HFF-Myc (cell line): ENCODE data around the gene ABHD1.

Source experiments
- DNase-seq: peaks from one replicate; pipeline ENCODE4 v3.0.0-alpha.2; 2011; ENCODE audit warnings: low read depth; ENCODE audit errors: extremely low read depth
- H3K4me3 ChIP-seq: replicated peaks from 2 replicates; pipeline ENCODE4 v1.5.1; 2011; ENCODE audit warnings: low read depth, mild to moderate bottlenecking, control low read depth, low read length
- CTCF ChIP-seq: IDR thresholded peaks from 2 replicates; pipeline ENCODE4 v1.5.1; 2012; ENCODE audit warnings: mild to moderate bottlenecking, low read depth, low read length, control low read depth; ENCODE audit errors: missing control alignments

The ABHD1 gene

GRCh38 chr2:27094353-27094984 is 29.1 kb upstream of the ABHD1 start:
- no peak overlapping the region for H3K4me3 ChIP-seq
- TF ChIP-seq CTCF: no peak
- DNase-seq: no peak

- no peak overlapping the region for H3K4me3 ChIP-seq
- no peak for DNase-seq
- no peak for TF ChIP-seq CTCF
Observed at GRCh38 chr2:27095427-27095744, 28.2 kb upstream of the ABHD1 start.

DNA sequence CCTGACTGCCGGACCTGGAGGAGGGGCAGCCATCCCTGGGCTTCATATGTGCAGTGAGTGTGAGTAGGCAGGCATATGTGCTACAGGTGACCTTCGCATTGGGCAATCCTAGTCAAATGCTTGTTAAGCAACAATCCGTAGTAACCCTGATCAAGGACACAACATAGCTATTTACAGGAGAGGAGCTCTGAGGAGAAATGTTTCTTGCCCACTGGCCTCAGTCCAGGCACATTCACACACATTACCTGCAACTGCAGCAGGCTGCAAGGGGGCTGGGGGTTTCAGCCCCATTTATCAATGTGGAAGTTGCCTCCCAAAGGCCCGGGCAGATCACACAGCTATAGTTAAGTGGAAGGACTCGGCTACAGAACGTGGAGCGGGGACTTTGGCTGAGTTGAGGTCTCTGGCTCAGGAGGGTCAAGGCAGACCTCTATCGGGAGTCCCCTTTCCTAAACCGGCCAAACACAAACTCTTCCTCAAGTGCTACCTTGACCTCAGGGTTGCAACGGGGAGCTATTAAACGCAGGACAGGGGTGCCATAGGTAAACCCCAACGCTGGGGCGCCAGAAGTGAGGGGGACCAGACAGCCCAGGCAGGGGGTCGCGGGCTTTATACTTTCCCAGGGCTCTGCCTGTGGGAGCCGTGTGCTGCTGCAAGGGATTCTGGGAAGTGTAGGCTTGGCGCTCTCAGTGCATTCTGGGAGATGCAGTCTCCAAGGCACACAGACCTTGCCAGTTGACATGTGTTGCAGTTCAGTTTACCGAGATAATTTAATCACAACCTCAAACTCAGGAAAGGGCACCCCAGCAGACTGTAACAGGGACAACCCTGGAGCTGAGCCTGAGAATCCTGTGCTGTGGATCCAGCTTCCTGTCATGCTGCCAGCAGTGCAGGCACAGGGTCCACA is 27.6 kb upstream of the ABHD1 start:
- TF ChIP-seq CTCF: no peak

GRCh38 chr2:27096748-27097297 is 26.8 kb upstream of the ABHD1 start:
- no peak overlapping the region for H3K4me3 ChIP-seq
- no peak for DNase-seq
- TF ChIP-seq CTCF: no peak

More for the DNA sequence above, 27.6 kb upstream of the ABHD1 start:
- no peak for DNase-seq
- no peak overlapping the region for H3K4me3 ChIP-seq

DNA sequence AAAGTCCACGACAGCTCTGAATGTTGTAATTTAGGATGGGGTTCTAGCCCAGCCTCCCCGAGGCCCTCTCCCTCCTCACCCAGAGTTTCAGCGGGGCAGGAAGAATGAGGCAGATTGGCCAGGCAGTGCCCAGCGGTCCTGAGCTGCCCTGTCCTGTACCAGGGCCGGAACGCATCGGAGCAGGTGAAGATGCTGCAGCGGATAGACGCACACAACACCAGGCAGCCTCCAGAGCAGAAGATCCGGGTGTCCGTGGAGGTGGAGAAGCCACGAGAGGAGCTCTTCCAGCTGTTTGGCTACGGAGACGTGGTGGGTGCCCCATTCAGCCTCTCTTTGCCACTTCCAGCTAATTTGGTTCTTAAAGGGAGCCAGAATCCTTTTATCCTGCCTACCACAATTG is 26.3 kb upstream of the ABHD1 start:
- no peak for DNase-seq
- no peak for TF ChIP-seq CTCF
- H3K4me3 ChIP-seq: no peak overlapping the region

DNA sequence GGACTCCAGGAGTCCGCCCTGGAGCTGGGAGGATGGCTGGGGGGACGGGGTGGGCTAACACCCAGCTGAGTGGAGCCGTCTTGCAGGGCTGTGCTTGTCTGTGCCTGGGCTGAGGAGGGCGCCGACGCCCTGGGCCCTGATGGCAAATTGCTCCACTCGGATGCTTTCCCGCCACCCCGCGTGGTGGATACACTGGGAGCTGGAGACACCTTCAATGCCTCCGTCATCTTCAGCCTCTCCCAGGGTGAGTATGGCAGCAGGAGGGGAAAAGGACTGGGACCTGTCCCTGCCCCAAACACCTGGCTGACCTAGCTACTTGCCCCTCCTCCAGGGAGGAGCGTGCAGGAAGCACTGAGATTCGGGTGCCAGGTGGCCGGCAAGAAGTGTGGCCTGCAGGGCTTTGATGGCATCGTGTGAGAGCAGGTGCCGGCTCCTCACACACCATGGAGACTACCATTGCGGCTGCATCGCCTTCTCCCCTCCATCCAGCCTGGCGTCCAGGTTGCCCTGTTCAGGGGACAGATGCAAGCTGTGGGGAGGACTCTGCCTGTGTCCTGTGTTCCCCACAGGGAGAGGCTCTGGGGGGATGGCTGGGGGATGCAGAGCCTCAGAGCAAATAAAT is 24.2 kb upstream of the ABHD1 start:
- H3K4me3 ChIP-seq: no peak overlapping the region
- DNase-seq: no peak
- no peak for TF ChIP-seq CTCF
